Skeletal muscle satellite cell (primary cell): ENCODE results near the gene PLEKHO2.

ENCODE experiments used
- H3K27me3 ChIP-seq: 2 replicates; pipeline ENCODE4 v1.7.0; 2013; ENCODE audit warnings: low read length; ENCODE audit not compliant: control insufficient read depth, insufficient read depth
- H3K36me3 ChIP-seq: 2 replicates; pipeline ENCODE4 v1.7.0; 2013; ENCODE audit warnings: mild to moderate bottlenecking, control low read depth, low read length; ENCODE audit not compliant: insufficient read depth
- H3K4me1 ChIP-seq: 2 replicates; pipeline ENCODE4 v1.7.0; 2013; ENCODE audit warnings: low read length; ENCODE audit not compliant: control insufficient read depth, insufficient read depth
- H3K4me2 ChIP-seq: 2 replicates; pipeline ENCODE4 v1.7.0; 2013; ENCODE audit warnings: mild to moderate bottlenecking, low read length
- H3K4me3 ChIP-seq: 2 replicates; pipeline ENCODE4 v1.7.0; 2013; ENCODE audit warnings: low read length
- H3K9ac ChIP-seq: 2 replicates; pipeline ENCODE4 v1.7.0; 2013; ENCODE audit warnings: mild to moderate bottlenecking, low read depth, low read length, moderate library complexity
- H3K9me3 ChIP-seq: replicated peaks from 2 replicates; pipeline ENCODE4 v1.7.0; 2013; ENCODE audit warnings: mild to moderate bottlenecking, control low read depth, low read length

Gene PLEKHO2

GRCh38 chr15:64883100-64883581 lies 41.4 kb downstream of the PLEKHO2 start:
- Histone ChIP-seq H3K4me2 (no peak overlapping the region), H3K4me1 (peaks cover 34% of the 10 kb centered on the region), H3K9me3 (no peaks in the 10 kb centered on the region), H3K36me3 (no peaks in the 10 kb centered on the region), H3K9ac (peak overlapping the region; percentile 34), H3K27me3 (no peaks in the 10 kb centered on the region), H3K4me3 (no peak overlapping the region)

GRCh38 chr15:64883997-64884511 lies 42.3 kb downstream of the PLEKHO2 start:
- peaks cover 34% of the 10 kb centered on the region for H3K4me1 ChIP-seq
- H3K9ac ChIP-seq, result peak overlapping the region; percentile 34
- peak overlapping the region; percentile 49 for H3K4me2 ChIP-seq
- H3K9me3 ChIP-seq, result no peaks in the 10 kb centered on the region
- no peaks in the 10 kb centered on the region for H3K27me3 ChIP-seq
- H3K4me3 ChIP-seq, result no peak overlapping the region
- no peaks in the 10 kb centered on the region for H3K36me3 ChIP-seq

GRCh38 chr15:64884679-64885078 lies 43.0 kb downstream of the PLEKHO2 start:
- Histone ChIP-seq H3K9ac (no peak overlapping the region), H3K4me2 (no peak overlapping the region), H3K27me3 (no peaks in the 10 kb centered on the region), H3K9me3 (no peaks in the 10 kb centered on the region), H3K4me1 (peaks cover 34% of the 10 kb centered on the region), H3K36me3 (no peaks in the 10 kb centered on the region), H3K4me3 (no peak overlapping the region)

- no peaks in the 10 kb centered on the region for H3K9me3 ChIP-seq
- no peak overlapping the region for H3K4me2 ChIP-seq
- no peak overlapping the region for H3K4me3 ChIP-seq
- H3K27me3 ChIP-seq, result no peaks in the 10 kb centered on the region
- H3K4me1 ChIP-seq, result peaks cover 18% of the 10 kb centered on the region
- H3K36me3 ChIP-seq, result no peaks in the 10 kb centered on the region
- H3K9ac ChIP-seq, result no peak overlapping the region
Observed at GRCh38 chr15:64888336-64888735, 46.6 kb downstream of the PLEKHO2 start.

GRCh38 chr15:64891561-64891960 lies 49.8 kb downstream of the PLEKHO2 start:
- H3K9me3 ChIP-seq, result no peaks in the 10 kb centered on the region
- no peak overlapping the region for H3K4me3 ChIP-seq
- H3K4me2 ChIP-seq, result no peak overlapping the region
- no peaks in the 10 kb centered on the region for H3K36me3 ChIP-seq
- H3K9ac ChIP-seq, result no peak overlapping the region
- no peaks in the 10 kb centered on the region for H3K27me3 ChIP-seq
- peaks cover 31% of the 10 kb centered on the region for H3K4me1 ChIP-seq

- Histone ChIP-seq H3K4me2 (no peak overlapping the region), H3K9me3 (no peaks in the 10 kb centered on the region), H3K4me1 (peaks cover 45% of the 10 kb centered on the region), H3K9ac (no peak overlapping the region), H3K27me3 (no peaks in the 10 kb centered on the region), H3K4me3 (no peak overlapping the region), H3K36me3 (no peaks in the 10 kb centered on the region)
Observed at GRCh38 chr15:64892847-64893403, 51.2 kb downstream of the PLEKHO2 start.

- H3K4me3 ChIP-seq, result peak overlapping the region; percentile 55
- peak overlapping the region; percentile 56 for H3K9ac ChIP-seq
- no peaks in the 10 kb centered on the region for H3K36me3 ChIP-seq
- H3K9me3 ChIP-seq, result no peaks in the 10 kb centered on the region
- no peaks in the 10 kb centered on the region for H3K27me3 ChIP-seq
- H3K4me2 ChIP-seq, result peak overlapping the region; percentile 67
- peaks cover 52% of the 10 kb centered on the region for H3K4me1 ChIP-seq
Observed at GRCh38 chr15:64893481-64894394, 52.0 kb downstream of the PLEKHO2 start.

- Histone ChIP-seq H3K27me3 (no peaks in the 10 kb centered on the region), H3K4me2 (peak overlapping the region; percentile 67), H3K4me1 (peaks cover 52% of the 10 kb centered on the region), H3K4me3 (peak overlapping the region; percentile 55), H3K36me3 (no peaks in the 10 kb centered on the region), H3K9me3 (no peaks in the 10 kb centered on the region), H3K9ac (peak overlapping the region; percentile 56)
Observed at GRCh38 chr15:64894395-64895056, 52.8 kb downstream of the PLEKHO2 start.

GRCh38 chr15:64895285-64896065 lies 53.8 kb downstream of the PLEKHO2 start:
- no peaks in the 10 kb centered on the region for H3K9me3 ChIP-seq
- peak overlapping the region; percentile 46 for H3K9ac ChIP-seq
- peak overlapping the region; percentile 53 for H3K4me3 ChIP-seq
- no peaks in the 10 kb centered on the region for H3K27me3 ChIP-seq
- peak overlapping the region; percentile 76 for H3K4me2 ChIP-seq
- no peaks in the 10 kb centered on the region for H3K36me3 ChIP-seq
- H3K4me1 ChIP-seq, result peaks cover 52% of the 10 kb centered on the region

- H3K9me3 ChIP-seq, result no peaks in the 10 kb centered on the region
- H3K36me3 ChIP-seq, result no peaks in the 10 kb centered on the region
- no peak overlapping the region for H3K4me3 ChIP-seq
- peak overlapping the region; percentile 54 for H3K9ac ChIP-seq
- H3K4me1 ChIP-seq, result peaks cover 52% of the 10 kb centered on the region
- H3K4me2 ChIP-seq, result no peak overlapping the region
- H3K27me3 ChIP-seq, result no peaks in the 10 kb centered on the region
Observed at GRCh38 chr15:64896371-64897069, 54.8 kb downstream of the PLEKHO2 start.
